ENCODE results near the gene CARS2. TPM values are rescaled to one million over a fixed set of nuclear protein-coding genes. Genes with fewer than 3 reads are reported as not detected.
"Not testable (repeated sequence)": the region's sequence is repeated elsewhere in the genome, so short reads cannot be mapped to it uniquely, and the experiment has no call there.

CARS2 gene
- total RNA-seq, 2 donors from 2014 or later, result 44.2 to 93.4 TPM

DNA sequence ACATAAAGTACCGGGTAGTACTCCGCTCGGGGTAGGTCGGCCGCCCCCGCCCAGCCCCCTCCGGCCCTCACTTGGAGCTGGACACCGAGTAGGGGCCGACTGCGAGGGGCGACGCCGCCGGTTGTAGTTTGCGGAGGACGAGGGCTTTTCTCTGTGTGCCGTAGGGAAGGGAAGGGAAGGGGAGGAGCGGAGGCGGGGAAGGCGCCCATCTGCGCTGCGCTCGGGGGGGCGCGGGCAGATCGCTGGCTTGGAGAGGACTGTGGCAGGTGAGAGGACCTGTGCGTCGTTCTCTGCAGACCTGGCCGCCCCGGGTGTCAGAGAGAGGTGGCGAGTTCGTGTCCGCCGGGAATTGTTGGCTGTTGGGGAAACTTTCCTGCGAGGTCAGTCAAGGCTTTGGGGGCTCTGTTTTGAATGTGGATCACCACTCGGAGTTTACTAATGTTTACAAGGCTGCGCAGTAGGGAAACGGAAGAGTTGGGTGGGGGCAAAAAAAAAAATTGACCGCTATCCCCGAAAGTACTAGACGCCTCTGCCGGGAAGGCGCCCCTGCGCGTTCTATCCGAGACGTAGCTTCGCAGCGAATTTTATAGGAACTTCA is 9.0 kb upstream of the CARS2 start:
- no peaks in the 10 kb centered on the region for H3K27me3 Mint-ChIP-seq
- H3K36me3 Mint-ChIP-seq (ENCODE audit: low read depth), result peaks cover 48% of the 10 kb centered on the region
- H3K4me1 Mint-ChIP-seq, result peaks cover 12% of the 10 kb centered on the region
- H3K27ac Mint-ChIP-seq, result peak overlapping the region; percentile 98
- no peak for ATAC-seq (replicated peaks)
- no peaks in the 10 kb centered on the region for H3K9me3 Mint-ChIP-seq
- H3K4me3 Mint-ChIP-seq, result peak overlapping the region; percentile 92

- ATAC-seq (replicated peaks), result no peak
- Mint-ChIP-seq H3K27me3 (no peaks in the 10 kb centered on the region), H3K9me3 (no peaks in the 10 kb centered on the region), H3K4me1 (peaks cover 12% of the 10 kb centered on the region), H3K36me3 (ENCODE audit: low read depth) (peaks cover 41% of the 10 kb centered on the region), H3K27ac (peak overlapping the region; percentile 98), H3K4me3 (peak overlapping the region; percentile 92)
Observed at GRCh38 chr13:110713981-110714796, 8.3 kb upstream of the CARS2 start.

- Mint-ChIP-seq H3K27ac (peak within 1 kb of the TSS; percentile 98), H3K27me3 (no peaks in the 10 kb centered on the region), H3K9me3 (no peaks in the 10 kb centered on the region), H3K4me1 (peaks cover 12% of the 10 kb centered on the region), H3K4me3 (peak within 1 kb of the TSS; percentile 92), H3K36me3 (ENCODE audit: low read depth) (peaks cover 36% of the 10 kb centered on the region)
- no peak for ATAC-seq (replicated peaks)
Observed at GRCh38 chr13:110713642-110713952, 7.7 kb upstream of the CARS2 start, which contains the start of gene ING1. TSS of gene ING1 (plus strand) at chr13:110713700. CDS start at chr13:110714150, 450 bp downstream.

GRCh38 chr13:110712849-110713641 is 7.1 kb upstream of the CARS2 start:
- H3K36me3 Mint-ChIP-seq (ENCODE audit: low read depth), result peaks cover 33% of the 10 kb centered on the region
- no peaks in the 10 kb centered on the region for H3K9me3 Mint-ChIP-seq
- H3K4me3 Mint-ChIP-seq, result peak overlapping the region; percentile 92
- H3K27ac Mint-ChIP-seq, result peak overlapping the region; percentile 93
- ATAC-seq (replicated peaks), result peak; percentile 66
- H3K4me1 Mint-ChIP-seq, result peaks cover 12% of the 10 kb centered on the region
- no peaks in the 10 kb centered on the region for H3K27me3 Mint-ChIP-seq

- Mint-ChIP-seq H3K4me1 (peaks cover 8% of the 10 kb centered on the region), H3K4me3 (peak overlapping the region; percentile 92), H3K27ac (peak overlapping the region; percentile 93), H3K27me3 (no peaks in the 10 kb centered on the region), H3K9me3 (no peaks in the 10 kb centered on the region), H3K36me3 (ENCODE audit: low read depth) (peaks cover 28% of the 10 kb centered on the region)
- ATAC-seq (replicated peaks), result peak; percentile 35
Observed at GRCh38 chr13:110712081-110712848, 6.3 kb upstream of the CARS2 start.

DNA sequence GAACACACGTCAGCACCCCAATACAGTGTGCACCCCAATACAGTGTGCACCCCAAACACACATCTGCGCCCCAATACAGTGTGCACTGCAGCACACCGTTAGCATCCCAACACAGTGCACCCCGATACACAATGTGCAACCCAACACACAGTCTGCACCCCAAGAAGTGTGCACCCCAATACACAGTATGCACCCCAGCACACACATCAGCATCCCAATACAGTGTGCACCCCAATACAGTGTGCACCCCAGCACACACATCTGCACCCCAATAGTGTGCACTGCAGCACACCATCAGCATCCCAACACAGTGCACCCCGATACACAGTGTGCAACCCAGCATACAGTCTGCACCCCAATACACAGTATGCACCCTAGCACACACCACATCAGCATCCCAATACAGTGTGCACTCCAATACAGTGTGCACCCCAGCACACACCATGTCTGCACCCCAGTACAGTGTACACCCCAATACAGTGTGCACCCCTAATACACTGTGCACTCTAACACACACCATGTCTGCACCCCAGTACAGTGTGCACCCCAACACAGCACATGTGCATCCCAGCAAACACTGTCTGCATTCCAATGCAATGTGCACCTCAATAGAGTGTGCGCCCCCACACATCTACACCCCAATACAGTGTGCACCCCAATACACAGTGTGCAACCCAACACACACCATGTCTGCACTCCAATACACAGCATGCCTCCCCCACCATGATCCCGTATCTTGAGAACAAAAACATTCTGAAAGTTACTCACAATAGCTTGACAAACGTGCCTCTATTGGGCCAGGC is 855 bp upstream of the CARS2 start:
- H3K4me3 Mint-ChIP-seq, result peak overlapping the region; percentile 87
- peaks cover 21% of the 10 kb centered on the region for H3K36me3 Mint-ChIP-seq (ENCODE audit: low read depth)
- H3K27ac Mint-ChIP-seq, result no peak overlapping the region
- no peaks in the 10 kb centered on the region for H3K9me3 Mint-ChIP-seq
- H3K4me1 Mint-ChIP-seq, result peaks cover 24% of the 10 kb centered on the region
- no peak for ATAC-seq (replicated peaks)
- no peaks in the 10 kb centered on the region for H3K27me3 Mint-ChIP-seq

GRCh38 chr13:110705356-110705825 is 525 bp downstream of the CARS2 start:
- Mint-ChIP-seq H3K36me3 (ENCODE audit: low read depth) (peaks cover 35% of the 10 kb centered on the region), H3K9me3 (no peaks in the 10 kb centered on the region), H3K4me1 (peaks cover 21% of the 10 kb centered on the region), H3K27me3 (no peaks in the 10 kb centered on the region), H3K4me3 (peak overlapping the region; percentile 87), H3K27ac (peak overlapping the region; percentile 81)
- ATAC-seq (replicated peaks), result no peak

DNA sequence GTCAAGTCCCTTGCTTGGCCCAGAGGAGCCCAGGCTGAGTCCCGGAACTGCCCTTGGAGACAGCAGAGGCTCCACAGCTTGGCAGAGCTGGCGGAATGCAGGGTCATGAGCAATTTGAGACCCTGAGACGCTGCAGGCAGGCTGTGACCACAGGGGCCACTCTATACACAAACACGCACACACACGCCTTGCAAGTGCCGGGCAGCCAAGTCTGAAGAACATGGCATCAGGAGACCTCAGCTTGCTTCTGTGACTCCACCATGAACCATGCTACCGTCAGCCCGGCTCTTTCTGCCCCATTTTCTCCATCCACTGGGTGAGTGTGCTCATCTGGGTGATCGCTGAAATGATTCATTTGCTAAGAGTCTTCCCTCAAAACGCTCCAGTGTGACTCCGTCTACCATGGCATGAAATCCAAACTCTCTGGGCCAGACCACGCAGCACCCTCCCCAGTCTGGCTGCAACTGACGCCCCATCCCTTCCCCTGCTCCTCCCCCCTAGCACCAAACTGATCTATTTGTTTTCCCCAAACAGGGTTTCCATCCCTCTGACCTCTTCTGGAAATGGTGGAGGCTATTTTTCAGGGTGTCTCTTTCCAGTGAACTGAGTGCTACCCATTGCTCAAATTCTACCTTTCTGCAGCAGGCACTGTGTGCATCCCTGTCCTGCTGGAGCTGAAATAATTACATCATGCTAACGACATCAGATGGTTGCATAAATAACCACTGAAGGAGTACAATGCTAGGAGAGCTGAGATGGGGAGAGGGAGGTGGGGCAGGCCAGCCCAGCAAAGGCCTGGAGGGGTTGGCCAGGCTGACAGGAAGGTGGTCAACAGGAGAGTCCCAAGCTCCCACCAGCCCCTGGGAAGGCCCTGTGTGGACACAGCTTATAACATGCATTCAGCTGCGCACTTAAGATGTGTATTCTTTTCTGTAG is 3.1 kb downstream of the CARS2 start:
- Mint-ChIP-seq H3K4me1 (peaks cover 21% of the 10 kb centered on the region), H3K27ac (peak overlapping the region; percentile 53), H3K9me3 (no peaks in the 10 kb centered on the region), H3K27me3 (no peaks in the 10 kb centered on the region), H3K4me3 (no peak overlapping the region), H3K36me3 (ENCODE audit: low read depth) (peaks cover 60% of the 10 kb centered on the region)
- no peak for ATAC-seq (replicated peaks)

- no peak for ATAC-seq (replicated peaks)
- Mint-ChIP-seq H3K4me1 (peaks cover 21% of the 10 kb centered on the region), H3K4me3 (no peak overlapping the region), H3K9me3 (no peaks in the 10 kb centered on the region), H3K36me3 (ENCODE audit: low read depth) (peaks cover 68% of the 10 kb centered on the region), H3K27me3 (no peaks in the 10 kb centered on the region), H3K27ac (peak overlapping the region; percentile 53)
Observed at GRCh38 chr13:110702089-110702488, 3.8 kb downstream of the CARS2 start.

DNA sequence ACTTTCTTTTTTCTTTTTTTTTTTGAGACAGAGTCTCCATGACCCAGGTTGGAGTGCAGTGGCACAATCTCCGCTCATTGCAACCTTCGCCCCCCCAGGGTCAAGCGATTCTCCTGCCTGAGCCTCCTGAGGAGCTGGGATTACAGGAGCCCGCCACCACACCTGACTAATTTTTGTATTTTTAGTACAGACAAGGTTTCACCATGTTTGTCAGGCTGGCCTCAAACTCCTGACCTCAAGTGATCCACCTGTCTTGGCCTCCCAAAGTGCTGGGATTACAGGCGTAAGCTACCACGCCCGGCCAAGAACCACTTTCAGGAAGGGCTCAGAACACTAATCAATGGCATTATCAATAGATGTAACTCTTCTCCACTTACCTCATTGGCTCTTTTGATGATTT is 4.9 kb downstream of the CARS2 start:
- peaks cover 78% of the 10 kb centered on the region for H3K36me3 Mint-ChIP-seq (ENCODE audit: low read depth)
- peaks cover 13% of the 10 kb centered on the region for H3K4me1 Mint-ChIP-seq
- ATAC-seq (replicated peaks), result not testable (repeated sequence)

GRCh38 chr13:110700641-110701040 is 5.3 kb downstream of the CARS2 start:
- Mint-ChIP-seq H3K27me3 (no peaks in the 10 kb centered on the region), H3K4me1 (peaks cover 13% of the 10 kb centered on the region), H3K4me3 (no peak overlapping the region), H3K9me3 (no peaks in the 10 kb centered on the region), H3K36me3 (ENCODE audit: low read depth) (peaks cover 83% of the 10 kb centered on the region), H3K27ac (no peak overlapping the region)
- ATAC-seq (replicated peaks), result no peak

More for the DNA sequence above, 4.9 kb downstream of the CARS2 start:
- H3K4me3 Mint-ChIP-seq, H3K27ac Mint-ChIP-seq, H3K27me3 Mint-ChIP-seq, H3K9me3 Mint-ChIP-seq: not testable (repeated sequence)

- Mint-ChIP-seq H3K36me3 (ENCODE audit: low read depth) (peaks cover 83% of the 10 kb centered on the region), H3K27ac (peak overlapping the region; percentile 13), H3K9me3 (no peaks in the 10 kb centered on the region), H3K27me3 (no peaks in the 10 kb centered on the region), H3K4me1 (peaks cover 13% of the 10 kb centered on the region), H3K4me3 (no peak overlapping the region)
- no peak for ATAC-seq (replicated peaks)
Observed at GRCh38 chr13:110700186-110700585, 5.7 kb downstream of the CARS2 start.

All from activated T-helper 17 cell treated with anti-CD3 and anti-CD28 coated beads, Interleukin-2, amount 50 U/mL, for 72 hours (primary cell).